Mucosa of descending colon (tissue), 3 donors: Measurements from ENCODE around the gene USP17L25. TPM values are rescaled to one million over a fixed set of nuclear protein-coding genes. Genes with fewer than 3 reads are reported as not detected.
"Not testable (repeated sequence)": the region's sequence is repeated elsewhere in the genome, so short reads cannot be mapped to it uniquely, and the experiment has no call there.

Source experiments
- ATAC-seq: fragments of 200-7000 bp; cut with Tn5 transposase; one replicate; pipeline ENCODE4 v1.9.1; 2020; ENCODE audit warnings: mild to moderate bottlenecking, moderate library complexity
- DNase-seq, 3 donors: peaks; one replicate each; pipeline ENCODE4 v3.0.0-alpha.2; 2020
- H3K36me3 ChIP-seq: fragments of 200-600 bp; one replicate; pipeline ENCODE4 v1.8.0; 2021; ENCODE audit warnings: low read depth, mild to moderate bottlenecking
- H3K4me1 ChIP-seq: fragments of 200-600 bp; one replicate; pipeline ENCODE4 v1.8.0; 2021; ENCODE audit warnings: low read depth, mild to moderate bottlenecking
- H3K4me3 ChIP-seq: fragments of 200-600 bp; one replicate; pipeline ENCODE4 v1.8.0; 2021; ENCODE audit warnings: mild to moderate bottlenecking
- H3K9me3 ChIP-seq: fragments of 200-600 bp; one replicate; pipeline ENCODE4 v1.8.0; 2021; ENCODE audit warnings: mild to moderate bottlenecking
- intact Hi-C, 2 donors: fragments of 100-400 bp; cut with DNase I in 1 of 2; cut with micrococcal nuclease in 1 of 2; formaldehyde crosslinking; loops; one replicate each; pipeline versions ENCODE4 v1.11.0 to v1.11.1; 2022; cut with DNase I, micrococcal nuclease
- long read RNA-seq, 2 donors: library from polyadenylated mRNA; unstranded; transcript quantifications; one replicate each; pipeline ENCODE4 v2.0.0, GENCODE V29; 2019 to 2021
- total RNA-seq, 3 donors: library from RNA; stranded (reverse); fragmentation: NEBNext Ultra II Directional in 2 of 3; extraction: Animal tissue kit (Norgen Biotek cat#: 25700) in 2 of 3; gene quantifications; one replicate each; pipeline versions ENCODE4 v1.2.1 to v1.2.4, GENCODE V29; 2021 to 2023
- donor health status: DM: no; HTN: no; CAD: no; lungs with moderate emphysema.
- donor health status: DM: no; HTN: no; CAD: no.
- donor health status: DM: no; HTN: yes; CAD: no.

Gene USP17L25, protein sequence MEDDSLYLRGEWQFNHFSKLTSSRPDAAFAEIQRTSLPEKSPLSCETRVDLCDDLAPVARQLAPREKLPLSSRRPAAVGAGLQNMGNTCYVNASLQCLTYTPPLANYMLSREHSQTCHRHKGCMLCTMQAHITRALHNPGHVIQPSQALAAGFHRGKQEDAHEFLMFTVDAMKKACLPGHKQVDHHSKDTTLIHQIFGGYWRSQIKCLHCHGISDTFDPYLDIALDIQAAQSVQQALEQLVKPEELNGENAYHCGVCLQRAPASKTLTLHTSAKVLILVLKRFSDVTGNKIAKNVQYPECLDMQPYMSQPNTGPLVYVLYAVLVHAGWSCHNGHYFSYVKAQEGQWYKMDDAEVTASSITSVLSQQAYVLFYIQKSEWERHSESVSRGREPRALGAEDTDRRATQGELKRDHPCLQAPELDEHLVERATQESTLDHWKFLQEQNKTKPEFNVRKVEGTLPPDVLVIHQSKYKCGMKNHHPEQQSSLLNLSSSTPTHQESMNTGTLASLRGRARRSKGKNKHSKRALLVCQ
- total RNA-seq: not detected
- long read RNA-seq, donor 1: 0 reads
- long read RNA-seq, donor 2: 0 reads

- DNase-seq, intact Hi-C loops: not testable (repeated sequence)
Observed at GRCh38 chr4:9329611-9330010, at the start of gene USP17L25. Gene USP17L25, plus strand, starts transcription at chr4:9329911. Its CDS starts 0 bp downstream, at chr4:9329911.

DNA sequence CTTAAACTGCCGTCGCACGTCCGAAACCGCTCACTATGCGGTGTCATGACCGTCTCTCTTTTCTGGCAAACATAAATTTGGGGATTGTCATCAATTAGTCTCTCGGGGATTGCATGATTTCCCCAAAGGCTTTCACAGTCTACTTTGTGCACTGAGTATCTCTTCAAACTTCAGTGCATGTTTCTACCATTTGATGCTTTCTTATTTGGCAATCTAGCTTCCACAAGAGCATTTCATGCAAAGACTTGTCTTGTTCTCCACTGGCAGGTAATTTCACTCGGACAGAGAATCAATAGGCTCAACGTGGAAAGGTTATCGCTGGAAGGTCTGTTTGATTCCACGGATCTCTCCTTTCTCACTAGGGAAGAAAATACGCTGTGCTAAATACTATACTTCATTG is 5.5 kb upstream of the USP17L25 start:
- H3K9me3 ChIP-seq, ATAC-seq, H3K36me3 ChIP-seq, intact Hi-C loops, H3K4me3 ChIP-seq, H3K4me1 ChIP-seq, DNase-seq: not testable (repeated sequence)

More at GRCh38 chr4:9329611-9330010, at the start of gene USP17L25:
- H3K4me1 ChIP-seq, H3K9me3 ChIP-seq, ATAC-seq, H3K36me3 ChIP-seq, H3K4me3 ChIP-seq: not testable (repeated sequence)

DNA sequence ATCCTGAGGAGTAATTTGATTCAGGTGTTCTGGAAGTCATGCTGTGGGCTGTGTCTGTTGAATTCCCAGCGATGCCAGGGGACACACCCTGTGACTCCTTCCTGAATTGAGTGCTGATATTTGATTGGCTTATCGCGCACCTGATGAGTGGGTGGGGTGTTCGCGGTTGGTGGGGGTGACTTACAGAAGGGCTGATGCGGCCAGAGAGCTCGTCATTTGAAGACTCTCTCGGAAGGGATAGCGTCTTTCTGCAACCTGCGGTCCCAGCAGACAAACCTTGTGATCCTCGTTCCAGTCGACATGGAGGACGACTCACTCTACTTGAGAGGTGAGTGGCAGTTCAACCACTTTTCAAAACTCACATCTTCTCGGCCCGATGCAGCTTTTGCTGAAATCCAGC is 4.8 kb upstream of the USP17L25 start, which contains the start of gene USP17L24:
Gene USP17L24, plus strand, starts transcription at position 301 of the 400 bp plus-strand sequence. Its CDS starts 0 bp downstream, at position 301.
- H3K4me1 ChIP-seq, H3K36me3 ChIP-seq, H3K9me3 ChIP-seq, intact Hi-C loops, ATAC-seq, DNase-seq, H3K4me3 ChIP-seq: not testable (repeated sequence)

- H3K4me3 ChIP-seq, DNase-seq, H3K9me3 ChIP-seq, intact Hi-C loops, H3K4me1 ChIP-seq, H3K36me3 ChIP-seq, ATAC-seq: not testable (repeated sequence)
Observed at GRCh38 chr4:9334358-9334757, 4.6 kb downstream of the USP17L25 start, which contains the start of gene USP17L26. Gene USP17L26, plus strand, starts transcription at chr4:9334658. Its CDS starts 0 bp downstream, at chr4:9334658.

GRCh38 chr4:9339103-9339502 is 9.4 kb downstream of the USP17L25 start, which contains the start of gene USP17L5:
Gene USP17L5, plus strand, starts transcription at chr4:9339403. Its CDS starts 0 bp downstream, at chr4:9339403.
- intact Hi-C loops, H3K4me1 ChIP-seq, DNase-seq, H3K4me3 ChIP-seq, ATAC-seq, H3K36me3 ChIP-seq, H3K9me3 ChIP-seq: not testable (repeated sequence)

GRCh38 chr4:9343848-9344247 is 14.1 kb downstream of the USP17L25 start, which contains the start of gene USP17L27:
Gene USP17L27, plus strand, starts transcription at chr4:9344148. Its CDS starts 0 bp downstream, at chr4:9344148.
- DNase-seq, intact Hi-C loops, H3K9me3 ChIP-seq, H3K36me3 ChIP-seq, H3K4me1 ChIP-seq, ATAC-seq, H3K4me3 ChIP-seq: not testable (repeated sequence)

- DNase-seq, H3K36me3 ChIP-seq, intact Hi-C loops, H3K4me3 ChIP-seq, ATAC-seq, H3K4me1 ChIP-seq, H3K9me3 ChIP-seq: not testable (repeated sequence)
Observed at GRCh38 chr4:9348593-9348992, 18.9 kb downstream of the USP17L25 start, which contains the start of gene USP17L28. Gene USP17L28, plus strand, starts transcription at chr4:9348893. Its CDS starts 0 bp downstream, at chr4:9348893.

- H3K4me3 ChIP-seq, H3K4me1 ChIP-seq, ATAC-seq, H3K9me3 ChIP-seq, intact Hi-C loops, H3K36me3 ChIP-seq: not testable (repeated sequence)
- peak in 1 of 3 donors; percentile 29 for DNase-seq
Observed at GRCh38 chr4:9350866-9351265, 21.2 kb downstream of the USP17L25 start.

DNA sequence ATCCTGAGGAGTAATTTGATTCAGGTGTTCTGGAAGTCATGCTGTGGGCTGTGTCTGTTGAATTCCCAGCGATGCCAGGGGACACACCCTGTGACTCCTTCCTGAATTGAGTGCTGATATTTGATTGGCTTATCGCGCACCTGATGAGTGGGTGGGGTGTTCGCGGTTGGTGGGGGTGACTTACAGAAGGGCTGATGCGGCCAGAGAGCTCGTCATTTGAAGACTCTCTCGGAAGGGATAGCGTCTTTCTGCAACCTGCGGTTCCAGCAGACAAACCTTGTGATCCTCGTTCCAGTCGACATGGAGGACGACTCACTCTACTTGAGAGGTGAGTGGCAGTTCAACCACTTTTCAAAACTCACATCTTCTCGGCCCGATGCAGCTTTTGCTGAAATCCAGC is 23.6 kb downstream of the USP17L25 start, which contains the start of gene USP17L29:
Gene USP17L29, plus strand, starts transcription at position 301 of the 400 bp plus-strand sequence. Its CDS starts 0 bp downstream, at position 301.
- ATAC-seq, H3K9me3 ChIP-seq, H3K4me3 ChIP-seq, DNase-seq, H3K4me1 ChIP-seq, H3K36me3 ChIP-seq, intact Hi-C loops: not testable (repeated sequence)

- H3K9me3 ChIP-seq, H3K36me3 ChIP-seq, DNase-seq, H3K4me3 ChIP-seq, ATAC-seq, H3K4me1 ChIP-seq, intact Hi-C loops: not testable (repeated sequence)
Observed at GRCh38 chr4:9362829-9363228, 33.1 kb downstream of the USP17L25 start, which contains the start of gene USP17L30. Gene USP17L30, plus strand, starts transcription at chr4:9363129. Its CDS starts 0 bp downstream, at chr4:9363129.

DNA sequence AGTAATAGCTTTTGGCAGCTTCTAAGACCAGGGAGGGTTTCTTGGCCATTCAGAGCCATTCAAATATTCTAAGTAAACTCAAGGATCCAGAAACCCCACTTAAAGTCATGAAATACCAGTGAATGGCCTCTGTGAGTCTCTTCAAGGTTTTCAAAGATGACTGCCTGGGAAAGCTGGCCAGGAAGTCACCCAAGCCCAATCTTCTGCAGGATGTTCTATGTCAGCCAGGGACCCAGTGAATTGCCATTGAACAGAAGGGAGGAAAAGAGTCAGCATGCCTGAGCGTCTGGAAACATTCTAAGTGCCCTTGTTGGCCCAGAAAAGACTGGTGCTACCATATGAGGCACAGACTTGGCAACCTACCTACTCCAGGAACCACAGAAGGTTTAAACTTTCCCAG is 50.2 kb downstream of the USP17L25 start:
- not testable (repeated sequence) for H3K36me3 ChIP-seq

More for the DNA sequence above, 50.2 kb downstream of the USP17L25 start:
- intact Hi-C loops, H3K9me3 ChIP-seq, H3K4me1 ChIP-seq, ATAC-seq, DNase-seq, H3K4me3 ChIP-seq: not testable (repeated sequence)
